HG02763 (cell line): ENCODE results near the gene MRPL55.

ENCODE experiments used
- ATAC-seq: cut with Tn5 transposase; IDR thresholded peaks from one replicate; pipeline ENCODE4 v1.9.1; 2021; ENCODE audit warnings: mild to moderate bottlenecking, moderate library complexity; ENCODE audit not compliant: unreplicated experiment

The MRPL55 gene

GRCh38 chr1:228109073-228109961, at the start of gene MRPL55:
TSS of gene MRPL55 (minus strand) at chr1:228109299. CDS start at chr1:228108260, 1,039 bp downstream.
- peak; percentile 88 for ATAC-seq

GRCh38 chr1:228158151-228159007, 49.3 kb upstream of the MRPL55 start:
- no peak for ATAC-seq

GRCh38 chr1:228157729-228158126, 48.6 kb upstream of the MRPL55 start:
- ATAC-seq = no peak

- no peak for ATAC-seq
Observed at GRCh38 chr1:228156941-228157728, 48.0 kb upstream of the MRPL55 start.

- no peak for ATAC-seq
Observed at GRCh38 chr1:228156515-228156881, 47.4 kb upstream of the MRPL55 start.

- no peak for ATAC-seq
Observed at GRCh38 chr1:228155596-228156514, 46.8 kb upstream of the MRPL55 start.

- ATAC-seq = no peak
Observed at GRCh38 chr1:228154670-228155571, 45.8 kb upstream of the MRPL55 start.

- no peak for ATAC-seq
Observed at GRCh38 chr1:228154021-228154669, 45.0 kb upstream of the MRPL55 start.

GRCh38 chr1:228152918-228153258, 43.8 kb upstream of the MRPL55 start:
- ATAC-seq = no peak

GRCh38 chr1:228152097-228152917, 43.2 kb upstream of the MRPL55 start:
- ATAC-seq = no peak

GRCh38 chr1:228151180-228151925, 42.3 kb upstream of the MRPL55 start:
- no peak for ATAC-seq

GRCh38 chr1:228150461-228151179, 41.5 kb upstream of the MRPL55 start:
- no peak for ATAC-seq

- no peak for ATAC-seq
Observed at GRCh38 chr1:228150120-228150460, 41.0 kb upstream of the MRPL55 start.

- ATAC-seq = no peak
Observed at GRCh38 chr1:228149406-228150119, 40.5 kb upstream of the MRPL55 start, which contains the start of gene GJC2. TSS of gene GJC2 (plus strand) at chr1:228149930. CDS start at chr1:228157759, 7,829 bp downstream.

- ATAC-seq = no peak
Observed at GRCh38 chr1:228148935-228149405, 39.9 kb upstream of the MRPL55 start.
